H9 (cell line): ENCODE results near the gene GRK3. TPM values are rescaled to one million over a fixed set of nuclear protein-coding genes. Genes with fewer than 3 reads are reported as not detected.

Experiments used
- DNase-seq: peaks from one replicate; pipeline ENCODE4 v3.0.0-alpha.2; 2017
- H2AFZ ChIP-seq: one replicate; pipeline ENCODE4 v1.6.1; 2013; ENCODE audit warnings: mild to moderate bottlenecking, low read length, control low read depth, moderate library complexity
- H2AK5ac ChIP-seq: 2 replicates; pipeline ENCODE4 v1.6.1; 2013; ENCODE audit warnings: low read length, control low read depth, mixed read lengths; ENCODE audit not compliant: insufficient read length
- H2BK120ac ChIP-seq: one replicate; pipeline ENCODE4 v1.6.1; 2013; ENCODE audit warnings: low read depth, mild to moderate bottlenecking, low read length, control low read depth, inconsistent platforms; ENCODE audit not compliant: poor library complexity, severe bottlenecking
- H2BK12ac ChIP-seq: 2 replicates; pipeline ENCODE4 v1.6.1; 2013; ENCODE audit warnings: low read length, control low read depth, mixed read lengths, low read depth; ENCODE audit not compliant: insufficient read length
- H2BK15ac ChIP-seq: 2 replicates; pipeline ENCODE4 v1.6.1; 2013; ENCODE audit warnings: low read depth, low read length, control low read depth
- H2BK20ac ChIP-seq: one replicate; pipeline ENCODE4 v1.6.1; 2013; ENCODE audit warnings: low read depth, mild to moderate bottlenecking, low read length, control low read depth, inconsistent platforms; ENCODE audit not compliant: poor library complexity, severe bottlenecking
- H2BK5ac ChIP-seq: 2 replicates; pipeline ENCODE4 v1.6.1; 2013; ENCODE audit warnings: low read length, control low read depth, mixed read lengths; ENCODE audit not compliant: insufficient read length
- H3K14ac ChIP-seq: 2 replicates; pipeline ENCODE4 v1.6.1; 2013; ENCODE audit warnings: low read length, control low read depth; ENCODE audit not compliant: insufficient read depth
- H3K18ac ChIP-seq: 2 replicates; pipeline ENCODE4 v1.6.1; 2013; ENCODE audit warnings: low read depth, mild to moderate bottlenecking, mixed read lengths, low read length, control low read depth; ENCODE audit not compliant: insufficient read length
- H3K23ac ChIP-seq: 2 replicates; pipeline ENCODE4 v1.6.1; 2013; ENCODE audit warnings: low read length, control low read depth, mixed read lengths, low read depth; ENCODE audit not compliant: insufficient read length
- H3K23me2 ChIP-seq: 2 replicates; pipeline ENCODE4 v1.6.1; 2013; ENCODE audit warnings: low read depth, mild to moderate bottlenecking, mixed read lengths, low read length, control low read depth; ENCODE audit not compliant: insufficient read length, poor library complexity, severe bottlenecking
- H3K27ac ChIP-seq: 2 replicates; pipeline ENCODE4 v1.5.1; 2013; ENCODE audit warnings: low read length, control low read depth, mixed read lengths, low read depth; ENCODE audit not compliant: insufficient read length
- H3K27me3 ChIP-seq: 2 replicates; pipeline ENCODE4 v1.6.1; 2013; ENCODE audit warnings: low read length, control low read depth, inconsistent platforms; ENCODE audit not compliant: insufficient read depth
- H3K4ac ChIP-seq: 2 replicates; pipeline ENCODE4 v1.6.1; 2013; ENCODE audit warnings: low read depth, mild to moderate bottlenecking, control low read depth, inconsistent platforms, low read length, moderate library complexity
- H3K4me1 ChIP-seq: 2 replicates; pipeline ENCODE4 v1.6.1; 2013; ENCODE audit warnings: low read length, control low read depth, inconsistent platforms; ENCODE audit not compliant: insufficient read depth
- H3K4me2 ChIP-seq: 2 replicates; pipeline ENCODE4 v1.6.1; 2013; ENCODE audit warnings: low read length, control low read depth, mixed read lengths; ENCODE audit not compliant: insufficient read length, insufficient read depth
- H3K56ac ChIP-seq: 2 replicates; pipeline ENCODE4 v1.6.1; 2013; ENCODE audit warnings: low read depth, mild to moderate bottlenecking, mixed read lengths, low read length, control low read depth; ENCODE audit not compliant: insufficient read length
- H3K79me1 ChIP-seq: 2 replicates; pipeline ENCODE4 v1.6.1; 2013; ENCODE audit warnings: low read depth, mild to moderate bottlenecking, moderate library complexity, low read length, control low read depth, inconsistent platforms; ENCODE audit not compliant: insufficient read depth, poor library complexity, severe bottlenecking
- H3K79me2 ChIP-seq: 2 replicates; pipeline ENCODE4 v1.6.1; 2013; ENCODE audit warnings: low read length, control low read depth, inconsistent platforms; ENCODE audit not compliant: insufficient read depth
- H3K9ac ChIP-seq: 2 replicates; pipeline ENCODE4 v1.6.1; 2013; ENCODE audit warnings: low read length, control low read depth, mixed read lengths; ENCODE audit not compliant: insufficient read length; ENCODE audit errors: extremely low read depth
- H3K9me3 ChIP-seq: one replicate; pipeline ENCODE4 v1.6.1; 2013; ENCODE audit warnings: low read depth, low read length, inconsistent platforms; ENCODE audit not compliant: control insufficient read depth
- H3T11ph ChIP-seq: one replicate; pipeline ENCODE4 v1.6.1; 2013; ENCODE audit warnings: mild to moderate bottlenecking, low read length, control low read depth, inconsistent platforms
- H4K20me1 ChIP-seq: one replicate; pipeline ENCODE4 v1.6.1; 2013; ENCODE audit not compliant: control insufficient read depth, insufficient read length, insufficient read depth
- H4K5ac ChIP-seq: 2 replicates; pipeline ENCODE4 v1.6.1; 2013; ENCODE audit warnings: low read depth, mild to moderate bottlenecking, mixed read lengths, low read length, control low read depth; ENCODE audit not compliant: insufficient read length
- H4K8ac ChIP-seq: replicated peaks from 2 replicates; pipeline ENCODE4 v1.6.1; 2013; ENCODE audit warnings: low read length, control low read depth, mixed read lengths, low read depth; ENCODE audit not compliant: insufficient read length
- H4K91ac ChIP-seq: 2 replicates; pipeline ENCODE4 v1.6.1; 2013; ENCODE audit warnings: low read depth, mild to moderate bottlenecking, moderate library complexity, mixed read lengths, low read length, control low read depth; ENCODE audit not compliant: insufficient read length
- H3K27ac Mint-ChIP-seq, 3 experiments: 2 replicates in 2 of 3; 3 replicates in 1 of 3; pipeline ENCODE4 v1.8.0; 2020 to 2021; ENCODE audit warnings: mixed read lengths in 3 of 3, mild to moderate bottlenecking in 1 of 3, moderate library complexity in 1 of 3
- H3K27me3 Mint-ChIP-seq: 2 replicates; pipeline ENCODE4 v1.8.0; 2021; ENCODE audit warnings: low read depth, mild to moderate bottlenecking, moderate library complexity, mixed read lengths
- H3K36me3 Mint-ChIP-seq, 3 experiments: 2 replicates in 2 of 3; 3 replicates in 1 of 3; pipeline ENCODE4 v1.8.0; 2020 to 2021; ENCODE audit warnings: low read depth in 3 of 3, mixed read lengths in 3 of 3; ENCODE audit not compliant: insufficient read depth in 1 of 3
- H3K4me1 Mint-ChIP-seq, 2 experiments: 2 replicates each; pipeline ENCODE4 v1.8.0; 2020; ENCODE audit warnings: mixed read lengths in 2 of 2
- H3K4me3 Mint-ChIP-seq, 2 experiments: 2 replicates in 1 of 2; 3 replicates in 1 of 2; pipeline ENCODE4 v1.8.0; 2020 to 2021; ENCODE audit warnings: mild to moderate bottlenecking in 2 of 2, mixed read lengths in 2 of 2, moderate library complexity in 1 of 2
- H3K9me3 Mint-ChIP-seq, 2 experiments: 2 replicates in 1 of 2; 3 replicates in 1 of 2; pipeline ENCODE4 v1.8.0; 2020; ENCODE audit warnings: mild to moderate bottlenecking in 2 of 2, mixed read lengths in 2 of 2, moderate library complexity in 1 of 2
- CTCF ChIP-seq: fragments of 200-600 bp; sonication (generic); conservative IDR thresholded peaks from 3 replicates; pipeline ENCODE4 v1.8.0; 2021; ENCODE audit warnings: antibody characterized with exemption, mild to moderate bottlenecking
- WGBS: extraction: QIAGEN DNeasy Blood & Tissue Kit; methylation state at CpG from one replicate; pipeline ENCODE4 v1.1.7; 2013; ENCODE audit warnings: missing lambda C conversion rate, low lambda C conversion rate, mixed read lengths; ENCODE audit not compliant: insufficient read length; ENCODE audit errors: extremely low coverage; 5-methylcytosine and 5-hydroxymethylcytosine counted together
- total RNA-seq: library from RNA; stranded (reverse); gene quantifications from 2 replicates; pipeline ENCODE4 v1.2.1, GENCODE V29; 2021

Gene GRK3
- total RNA-seq, 1 experiment from 2014 or later, result 23.9 TPM

- Histone ChIP-seq H2AK5ac (no peak overlapping the region), H3T11ph (no peak overlapping the region), H3K79me1 (no peaks in the 10 kb centered on the region), H3K27ac (no peak overlapping the region), H2BK120ac (no peak overlapping the region), H3K14ac (no peak overlapping the region), H3K23ac (no peak overlapping the region), H3K56ac (no peak overlapping the region), H2BK12ac (no peak overlapping the region), H4K91ac (no peak overlapping the region), H4K20me1 (no peaks in the 10 kb centered on the region), H2AFZ (no peak overlapping the region), H3K27me3 (no peaks in the 10 kb centered on the region), H2BK5ac (no peak overlapping the region), H3K9ac (no peak overlapping the region), H4K8ac (no peak overlapping the region), H3K4ac (no peak overlapping the region), H3K23me2 (no peaks in the 10 kb centered on the region), H2BK15ac (no peak overlapping the region), H3K9me3 (no peaks in the 10 kb centered on the region), H3K18ac (no peak overlapping the region), H3K4me2 (no peak overlapping the region), H3K4me1 (no peaks in the 10 kb centered on the region; the same call in 1 of the 2 replicates), H4K5ac (no peak overlapping the region), H3K79me2 (no peaks in the 10 kb centered on the region), H2BK20ac (no peak overlapping the region)
- no peak for TF ChIP-seq CTCF
- Mint-ChIP-seq H3K9me3 (peaks cover 0 to 11% of the 10 kb centered on the region in 2 experiments; a peak in 3 of 5 replicates), H3K36me3 (peaks cover 7 to 22% (median 9%) of the 10 kb centered on the region in 3 experiments), H3K4me3 (no peak overlapping the region), H3K27ac (peak overlapping the region in 2 of 3 experiments; percentile 1 to 78; a peak in 3 of 7 replicates), H3K4me1 (peaks cover 23% of the 10 kb centered on the region in 2 experiments), H3K27me3 (no peaks in the 10 kb centered on the region)
- WGBS, result no CpG with 5 or more reads among the region's 9 CpGs
- DNase-seq, result no peak
Measured at GRCh38 chr22:25643232-25644000, 78.9 kb downstream of the GRK3 start.
